ENCODE measurements around the gene BIRC6. TPM values are rescaled to one million over a fixed set of nuclear protein-coding genes. Genes with fewer than 3 reads are reported as not detected.
"Not testable (repeated sequence)": the region's sequence is repeated elsewhere in the genome, so short reads cannot be mapped to it uniquely, and the experiment has no call there.

BIRC6 gene
- polyA plus RNA-seq, 1 donor (not counting 4 experiments of a cell fraction or from before 2014, with no cell fraction given), result 57.0 TPM

DNA sequence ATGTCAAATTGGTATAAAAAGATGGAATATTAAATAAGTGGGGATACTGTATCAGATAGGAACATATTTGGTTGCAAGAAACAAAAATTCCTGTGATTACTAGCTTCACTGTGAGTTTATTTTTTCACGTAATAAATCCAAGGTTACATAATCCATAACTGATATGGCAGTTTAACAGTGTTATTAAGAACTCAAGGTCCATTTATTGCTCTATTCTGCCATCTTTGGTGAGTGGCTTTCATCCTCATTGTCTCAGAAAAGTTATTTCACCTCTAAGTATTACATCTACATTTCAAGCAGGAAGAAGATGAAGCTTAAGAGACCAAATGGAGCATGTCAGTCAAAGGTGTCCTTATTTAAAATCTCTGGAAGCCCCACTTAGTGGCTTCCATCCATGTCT lies 41.9 kb upstream of the BIRC6 start:
- no peaks in the 10 kb centered on the region for H3K9me3 ChIP-seq (ENCODE audit: control insufficient read depth, low read depth, low read length)
- H2AFZ ChIP-seq (ENCODE audit: control insufficient read depth, low read length), result no peak overlapping the region
- no peaks in the 10 kb centered on the region for H3K79me2 ChIP-seq (ENCODE audit: control insufficient read depth, insufficient read depth, low read length)
- H4K20me1 ChIP-seq (ENCODE audit: control insufficient read depth, extremely low read depth, insufficient read depth, low read length), result no peaks in the 10 kb centered on the region
- no peak for FAIRE-seq
- TF ChIP-seq EZH2 (IDR thresholded peaks at IDR 0.05; ENCODE audit: low read length), result no peak
- TF ChIP-seq, protein P1, sequence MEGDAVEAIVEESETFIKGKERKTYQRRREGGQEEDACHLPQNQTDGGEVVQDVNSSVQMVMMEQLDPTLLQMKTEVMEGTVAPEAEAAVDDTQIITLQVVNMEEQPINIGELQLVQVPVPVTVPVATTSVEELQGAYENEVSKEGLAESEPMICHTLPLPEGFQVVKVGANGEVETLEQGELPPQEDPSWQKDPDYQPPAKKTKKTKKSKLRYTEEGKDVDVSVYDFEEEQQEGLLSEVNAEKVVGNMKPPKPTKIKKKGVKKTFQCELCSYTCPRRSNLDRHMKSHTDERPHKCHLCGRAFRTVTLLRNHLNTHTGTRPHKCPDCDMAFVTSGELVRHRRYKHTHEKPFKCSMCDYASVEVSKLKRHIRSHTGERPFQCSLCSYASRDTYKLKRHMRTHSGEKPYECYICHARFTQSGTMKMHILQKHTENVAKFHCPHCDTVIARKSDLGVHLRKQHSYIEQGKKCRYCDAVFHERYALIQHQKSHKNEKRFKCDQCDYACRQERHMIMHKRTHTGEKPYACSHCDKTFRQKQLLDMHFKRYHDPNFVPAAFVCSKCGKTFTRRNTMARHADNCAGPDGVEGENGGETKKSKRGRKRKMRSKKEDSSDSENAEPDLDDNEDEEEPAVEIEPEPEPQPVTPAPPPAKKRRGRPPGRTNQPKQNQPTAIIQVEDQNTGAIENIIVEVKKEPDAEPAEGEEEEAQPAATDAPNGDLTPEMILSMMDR (optimal IDR thresholded peaks at IDR 0.05 in 1 of 3, IDR thresholded peaks at IDR 0.05 in 1 of 3, conservative IDR thresholded peaks at IDR 0.05 in 1 of 3; ENCODE audit: extremely low read depth in 1 of 3, insufficient read depth in 2 of 3, low read length in 3 of 3), result no peak
- H3K36me3 ChIP-seq (ENCODE audit: control insufficient read depth in 2 of 2, extremely low read depth in 1 of 2, insufficient read depth in 2 of 2, low read length in 2 of 2), result peaks cover 0 to 3% of the 10 kb centered on the region in 2 experiments
- H3K27ac ChIP-seq (ENCODE audit: control insufficient read depth, insufficient read depth, low read length), result no peak overlapping the region
- no peaks in the 10 kb centered on the region for H3K9me1 ChIP-seq (ENCODE audit: control insufficient read depth, extremely low read depth, insufficient read depth, low read length)
- no peak overlapping the region for H3K4me3 ChIP-seq (ENCODE audit: control insufficient read depth in 2 of 3, extremely low read depth in 1 of 3, insufficient read depth in 2 of 3, low read depth in 1 of 3, low read length in 3 of 3)
- dilution Hi-C loops (cut with MboI; ENCODE audit: extremely low pct_ligation_motif_present, low sequenced_read_pairs), result no loop called here
- no peaks in the 10 kb centered on the region for H3K27me3 ChIP-seq (ENCODE audit: control insufficient read depth, extremely low read depth, insufficient read depth, low read length)
- H3K9ac ChIP-seq (ENCODE audit: control insufficient read depth, extremely low read depth, insufficient read depth, low read length), result no peak overlapping the region
- H3K4me1 ChIP-seq (ENCODE audit: control insufficient read depth, extremely low read depth, insufficient read depth, low read length), result no peaks in the 10 kb centered on the region
- no peak overlapping the region for H3K4me2 ChIP-seq (ENCODE audit: control insufficient read depth, extremely low read depth, insufficient read depth, low read depth, low read length)
- no peak for DNase-seq (ENCODE audit: low read depth, low spot score)

DNA sequence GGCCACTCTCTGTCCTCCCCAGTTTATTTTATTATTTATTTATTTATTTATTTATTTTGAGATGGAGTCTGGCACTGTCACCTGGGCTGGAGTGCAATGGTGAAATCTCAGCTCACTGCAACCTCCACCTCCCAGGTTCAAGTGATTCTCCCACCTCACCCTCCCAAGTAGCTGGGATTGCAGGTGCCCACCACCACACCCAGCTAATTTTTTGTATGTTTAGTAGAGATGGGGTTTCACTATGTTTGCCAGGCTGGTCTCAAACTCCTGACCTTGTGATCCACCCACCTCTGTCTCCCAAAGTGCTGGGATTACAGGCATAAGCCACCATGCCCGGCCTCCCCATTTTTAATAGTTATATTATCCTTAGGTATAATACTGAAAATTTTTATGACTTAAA lies 28.1 kb upstream of the BIRC6 start:
- dilution Hi-C loops (cut with MboI; ENCODE audit: extremely low pct_ligation_motif_present, low sequenced_read_pairs); H3K27me3 ChIP-seq (ENCODE audit: control insufficient read depth, extremely low read depth, insufficient read depth, low read length); H3K79me2 ChIP-seq (ENCODE audit: control insufficient read depth, insufficient read depth, low read length); H3K9me1 ChIP-seq (ENCODE audit: control insufficient read depth, extremely low read depth, insufficient read depth, low read length); H3K9me3 ChIP-seq (ENCODE audit: control insufficient read depth, low read depth, low read length); FAIRE-seq; H3K27ac ChIP-seq (ENCODE audit: control insufficient read depth, insufficient read depth, low read length); H3K4me3 ChIP-seq (ENCODE audit: control insufficient read depth in 2 of 3, extremely low read depth in 1 of 3, insufficient read depth in 2 of 3, low read depth in 1 of 3, low read length in 3 of 3); H3K4me1 ChIP-seq (ENCODE audit: control insufficient read depth, extremely low read depth, insufficient read depth, low read length); H2AFZ ChIP-seq (ENCODE audit: control insufficient read depth, low read length); H3K36me3 ChIP-seq (ENCODE audit: control insufficient read depth in 2 of 2, extremely low read depth in 1 of 2, insufficient read depth in 2 of 2, low read length in 2 of 2); H3K4me2 ChIP-seq (ENCODE audit: control insufficient read depth, extremely low read depth, insufficient read depth, low read depth, low read length); H3K9ac ChIP-seq (ENCODE audit: control insufficient read depth, extremely low read depth, insufficient read depth, low read length); DNase-seq (ENCODE audit: low read depth, low spot score); H4K20me1 ChIP-seq (ENCODE audit: control insufficient read depth, extremely low read depth, insufficient read depth, low read length): not testable (repeated sequence)

DNA sequence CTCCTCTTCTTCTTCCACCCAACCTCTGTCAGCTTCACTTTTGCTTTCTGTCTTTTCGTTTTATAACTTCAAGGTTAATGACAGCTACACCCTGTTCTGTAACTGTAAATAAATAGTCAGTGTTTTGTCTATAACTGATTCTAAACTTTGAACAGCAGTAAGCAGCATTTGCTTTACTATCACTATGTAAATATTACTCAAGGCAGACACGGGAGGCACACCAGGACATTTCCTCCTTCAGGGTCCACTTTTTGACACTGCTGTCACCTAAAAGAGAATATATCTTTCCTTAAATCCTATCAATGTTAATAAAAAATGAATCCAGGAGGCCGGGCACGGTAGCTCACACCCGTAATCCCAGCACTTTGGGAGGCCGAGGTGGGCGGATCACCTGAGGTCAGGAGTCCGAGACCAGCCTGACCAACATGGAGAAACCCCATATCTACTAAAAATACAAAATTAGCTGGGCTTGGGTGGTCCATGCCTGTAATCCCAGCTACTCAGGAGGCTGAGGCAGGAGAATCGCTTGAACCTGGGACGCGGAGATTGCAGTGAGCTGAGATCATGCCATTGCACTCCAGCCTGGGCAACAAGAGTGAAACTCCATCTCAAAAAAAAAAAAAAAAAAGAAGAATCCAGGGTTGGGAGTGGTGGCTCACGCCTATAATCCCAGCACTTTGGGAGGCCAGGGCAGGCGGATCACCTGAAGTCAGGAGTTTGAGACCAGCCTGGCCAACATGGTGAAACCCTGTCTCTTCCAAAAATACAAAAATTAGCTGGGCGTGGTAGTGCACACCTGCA lies 27.4 kb upstream of the BIRC6 start:
- dilution Hi-C loops (cut with MboI; ENCODE audit: extremely low pct_ligation_motif_present, low sequenced_read_pairs); H3K4me1 ChIP-seq (ENCODE audit: control insufficient read depth, extremely low read depth, insufficient read depth, low read length); H2AFZ ChIP-seq (ENCODE audit: control insufficient read depth, low read length); H3K4me2 ChIP-seq (ENCODE audit: control insufficient read depth, extremely low read depth, insufficient read depth, low read depth, low read length); H3K27me3 ChIP-seq (ENCODE audit: control insufficient read depth, extremely low read depth, insufficient read depth, low read length); H3K27ac ChIP-seq (ENCODE audit: control insufficient read depth, insufficient read depth, low read length); DNase-seq (ENCODE audit: low read depth, low spot score); H3K9me1 ChIP-seq (ENCODE audit: control insufficient read depth, extremely low read depth, insufficient read depth, low read length); H3K4me3 ChIP-seq (ENCODE audit: control insufficient read depth in 2 of 3, extremely low read depth in 1 of 3, insufficient read depth in 2 of 3, low read depth in 1 of 3, low read length in 3 of 3); H3K36me3 ChIP-seq (ENCODE audit: control insufficient read depth in 2 of 2, extremely low read depth in 1 of 2, insufficient read depth in 2 of 2, low read length in 2 of 2); FAIRE-seq; H4K20me1 ChIP-seq (ENCODE audit: control insufficient read depth, extremely low read depth, insufficient read depth, low read length); H3K9ac ChIP-seq (ENCODE audit: control insufficient read depth, extremely low read depth, insufficient read depth, low read length); H3K9me3 ChIP-seq (ENCODE audit: control insufficient read depth, low read depth, low read length); H3K79me2 ChIP-seq (ENCODE audit: control insufficient read depth, insufficient read depth, low read length): not testable (repeated sequence)
